ENCODE measurements around the gene MSLN. TPM values are rescaled to one million over a fixed set of nuclear protein-coding genes. Genes with fewer than 3 reads are reported as not detected.
A peak's percentile ranks its signal among the peaks of the same experiment; 100 is the strongest.

The MSLN gene
- total and polyA plus RNA-seq, 2 of the 8 experiments (the other 6 are each of a cell fraction or from before 2014, with no cell fraction given), result 0.28 to 0.50 TPM

DNA sequence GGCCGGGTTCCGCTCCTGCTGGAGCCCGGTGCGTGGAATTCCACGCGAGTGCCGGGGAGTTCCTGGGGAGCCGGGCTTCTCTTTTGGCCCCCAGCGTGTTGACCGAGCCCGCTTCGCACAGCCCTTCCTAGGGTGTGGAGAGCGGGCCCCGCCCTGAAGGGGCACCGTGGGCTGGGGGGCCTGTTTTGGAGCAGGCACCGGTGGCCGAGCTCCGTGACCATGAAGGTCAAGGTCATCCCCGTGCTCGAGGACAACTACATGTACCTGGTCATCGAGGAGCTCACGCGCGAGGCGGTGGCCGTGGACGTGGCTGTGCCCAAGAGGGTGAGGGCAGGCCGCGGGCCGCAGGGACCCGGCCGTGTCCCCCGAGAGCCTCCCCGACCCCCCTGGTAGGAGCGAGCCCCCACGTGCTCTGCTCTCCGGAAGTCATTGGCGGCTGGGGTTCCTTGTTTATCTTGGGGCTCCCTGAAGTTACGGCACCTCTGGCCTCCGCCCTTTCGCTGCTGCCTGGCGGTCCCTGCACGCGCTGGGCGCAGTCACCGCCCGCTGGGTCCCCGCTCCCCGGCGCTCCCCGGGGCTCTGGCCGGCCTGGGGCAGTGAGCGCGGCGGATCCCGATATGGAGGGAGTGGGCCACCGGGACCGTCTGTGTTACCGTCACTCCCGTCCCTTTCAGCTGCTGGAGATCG, 33.1 kb upstream of the MSLN start:
- H2AK5ac ChIP-seq (ENCODE audit: low read depth, low read length), result 0 out of 2 replicates have a peak overlapping the region, but pooled peaks have one; percentile 75
- H4K91ac ChIP-seq (replicated peaks; ENCODE audit: insufficient read length, low read length), result peak overlapping the region; percentile 93
- peaks cover 19% of the 10 kb centered on the region; the same call in 1 of the 2 replicates for H3K23me2 ChIP-seq (ENCODE audit: low read depth, low read length)
- H2BK120ac ChIP-seq (replicated peaks; ENCODE audit: low read depth, low read length), result no peak overlapping the region
- H3K27ac ChIP-seq (ENCODE audit: low read depth, low read length), result peak overlapping the region; percentile 3; the same call in 1 of the 2 replicates
- H3K56ac ChIP-seq (replicated peaks; ENCODE audit: insufficient read length, low read depth, low read length), result no peak overlapping the region
- DNase-seq (ENCODE audit: low read depth in 1 of 2, low spot score in 2 of 2), result no peak
- H3K23ac ChIP-seq (ENCODE audit: insufficient read length), result no peak overlapping the region
- no peaks in the 10 kb centered on the region for H3K9me3 ChIP-seq (ENCODE audit: insufficient read depth in 2 of 2, low read depth in 1 of 2, low read length in 1 of 2)
- H4K20me1 ChIP-seq (replicated peaks in 1 of 2; ENCODE audit: control insufficient read depth in 1 of 2, insufficient read depth in 2 of 2, low read length in 2 of 2), result peaks cover under 1 to 14% of the 10 kb centered on the region in 2 experiments
- no peaks in the 10 kb centered on the region for H3K79me2 ChIP-seq (ENCODE audit: control insufficient read depth in 1 of 2, insufficient read depth in 2 of 2, low read length in 2 of 2)
- H4K8ac ChIP-seq (ENCODE audit: extremely low read depth, insufficient read depth, low read length), result peak overlapping the region; percentile 68; the same call in 1 of the 2 replicates
- POLR2A ChIA-PET (ENCODE audit: partially characterized antibody), result interaction anchor here (0.8 to 23.0 kb wide), 10 partner anchors 11 to 76 kb away, joined by 3 to 353 read pairs (median 4); partner anchors contain the start of genes ANTKMT, CCDC78, CHTF18 and CIAO3
- 2% methylated on average over 28 of the region's 61 CpGs; no CpG with 5 or more reads in 1 of the 2 experiments for WGBS, 2 experiments (ENCODE audit: extremely low coverage in 1 of 2, insufficient coverage in 1 of 2, insufficient read length in 1 of 2, insufficient replicate concordance in 2 of 2, low coverage in 1 of 2, low lambda C conversion rate in 2 of 2, missing lambda C conversion rate in 1 of 2)
- H3K27me3 ChIP-seq (replicated peaks in 1 of 4; ENCODE audit: control insufficient read depth in 3 of 4, extremely low read depth in 1 of 4, insufficient read depth in 3 of 4, low read length in 3 of 4), result peaks cover 0 to 16% (median 5%) of the 10 kb centered on the region in 4 experiments; a peak in 4 of 7 replicates
- H2BK12ac ChIP-seq (ENCODE audit: low read depth, low read length), result no peak overlapping the region; the same call in 1 of the 2 replicates
- H3K79me1 ChIP-seq (ENCODE audit: low read depth, low read length), result no peaks in the 10 kb centered on the region
- peak overlapping the region; percentile 93 to 99 for H3K4me2 ChIP-seq (ENCODE audit: insufficient read depth in 1 of 2, low read depth in 2 of 2, low read length in 2 of 2)
- H3K9ac ChIP-seq (replicated peaks in 1 of 4; ENCODE audit: extremely low read depth in 1 of 4, low read depth in 3 of 4, low read length in 3 of 4), result peak overlapping the region in 2 of 4 experiments; percentile 22 to 37; a peak in 3 of 7 replicates
- peak overlapping the region; percentile 99 for H3K4ac ChIP-seq (replicated peaks; ENCODE audit: insufficient read length, low read depth, low read length)
- no peak overlapping the region for H2BK15ac ChIP-seq (ENCODE audit: low read length)
- H2AFZ ChIP-seq (ENCODE audit: low read length), result no peak overlapping the region
- H4K5ac ChIP-seq (ENCODE audit: insufficient read length, low read depth, low read length), result no peak overlapping the region
- FAIRE-seq, result no peak
- peak overlapping the region; percentile 33 to 83 (median 46) for H3K4me3 ChIP-seq (ENCODE audit: extremely low read depth in 1 of 4, insufficient read depth in 2 of 4, low read depth in 3 of 4, low read length in 4 of 4)
- CTCF ChIA-PET (ENCODE audit: partially characterized antibody), result interaction anchor here (32.4 to 35.8 kb wide), 3 partner anchors 9 to 57 kb away, joined by 424 to 977 read pairs (median 977); partner anchors contain the start of genes ANTKMT, CCDC78, CHTF18 and CIAO3
- no peaks in the 10 kb centered on the region for H3K36me3 ChIP-seq (ENCODE audit: control insufficient read depth in 2 of 4, insufficient read depth in 4 of 4, low read length in 3 of 4)
- H3K4me1 ChIP-seq (replicated peaks in 1 of 4; ENCODE audit: control insufficient read depth in 3 of 4, insufficient read depth in 4 of 4, low read length in 3 of 4), result peaks cover 0 to 14% (median 8%) of the 10 kb centered on the region in 4 experiments; a peak in 5 of 7 replicates
- 0 out of 2 replicates have a peak overlapping the region, but pooled peaks have one; percentile 80 for H2BK20ac ChIP-seq (ENCODE audit: low read length)
- 0 out of 2 replicates have a peak overlapping the region, but pooled peaks have one; percentile 24 for H2BK5ac ChIP-seq (ENCODE audit: low read depth, low read length)
- H3K18ac ChIP-seq (ENCODE audit: extremely low read depth, low read length), result peak overlapping the region; percentile 60
- no peak overlapping the region for H3K14ac ChIP-seq (ENCODE audit: insufficient read length)
- TF ChIP-seq POLR2A (IDR thresholded peaks at IDR 0.05; ENCODE audit: control extremely low read depth in 1 of 2, low read depth in 2 of 2, low read length in 2 of 2) (0 out of 3 replicates have a peak, but pooled peaks of 1 of the 2 experiments have one; percentile 8), CBX8 (IDR thresholded peaks at IDR 0.05; ENCODE audit: borderline replicate concordance, low read depth, low read length) (no peak)
- TF ChIP-seq, protein P1, sequence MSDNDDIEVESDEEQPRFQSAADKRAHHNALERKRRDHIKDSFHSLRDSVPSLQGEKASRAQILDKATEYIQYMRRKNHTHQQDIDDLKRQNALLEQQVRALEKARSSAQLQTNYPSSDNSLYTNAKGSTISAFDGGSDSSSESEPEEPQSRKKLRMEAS (IDR thresholded peaks at IDR 0.05), result peak; percentile 65
